SK-N-SH (cell line): ENCODE results near the gene PDE11A. TPM values are rescaled to one million over a fixed set of nuclear protein-coding genes. Genes with fewer than 3 reads are reported as not detected.

Source experiments
- CTCF ChIA-PET: fragments of 300-600, 350-600 bp; formaldehyde crosslinking; extraction: SDS; loops from one replicate; lab custom pipeline; 2021; lab: Yijun Ruan, JAX
- POLR2A ChIA-PET: fragments of 350-600 bp; sonication (Branson Sonifier 250); formaldehyde crosslinking; extraction: SDS; loops from one replicate; lab custom pipeline; 2020; ENCODE audit warnings: antibody characterized with exemption, inconsistent platforms; lab: Yijun Ruan, JAX
- DNase-seq: peaks from one replicate; pipeline ENCODE4 v3.0.0; 2012
- H2AFZ ChIP-seq: fragments of 200-600 bp; sonication (generic); 2 replicates; pipeline ENCODE4 v1.8.1; 2016; ENCODE audit warnings: antibody characterized with exemption, mild to moderate bottlenecking, low read depth
- H3F3A ChIP-seq: fragments of 200-600 bp; sonication (generic); replicated peaks from 2 replicates; pipeline ENCODE3; 2016; ENCODE audit warnings: antibody characterized with exemption, mild to moderate bottlenecking; ENCODE audit not compliant: insufficient read depth
- H3K27ac ChIP-seq, 2 experiments: fragments of 200-500 bp in 1 of 2; fragments of 200-600 bp in 1 of 2; sonication (Bioruptor generic) in 1 of 2; sonication (generic), shearing (Covaris generic) in 1 of 2; 2 replicates each; pipeline versions ENCODE4 v1.5.1 to v1.6.1; 2014 to 2016; ENCODE audit warnings: low read depth in 2 of 2, inconsistent platforms in 1 of 2, low read length in 1 of 2, mild to moderate bottlenecking in 1 of 2, mixed read lengths in 1 of 2
- H3K27me3 ChIP-seq: fragments of 200-600 bp; sonication (generic), shearing (Covaris generic); 2 replicates; pipeline ENCODE4 v1.6.1; 2016; ENCODE audit warnings: mixed run types; ENCODE audit not compliant: insufficient read depth
- H3K36me3 ChIP-seq, 2 experiments: fragments of 200-500 bp in 1 of 2; fragments of 200-600 bp in 1 of 2; sonication (Bioruptor generic) in 1 of 2; sonication (generic) in 1 of 2; replicated peaks in 1 of 2; 2 replicates each; pipeline versions ENCODE3 to v1.5.1; 2014 to 2016; ENCODE audit warnings: low read length in 1 of 2, mild to moderate bottlenecking in 1 of 2; ENCODE audit not compliant: insufficient read depth in 2 of 2, control insufficient read depth in 1 of 2
- H3K4me1 ChIP-seq, 2 experiments: fragments of 200-500 bp in 1 of 2; fragments of 200-600 bp in 1 of 2; sonication (Bioruptor generic) in 1 of 2; sonication (generic), shearing (Covaris generic) in 1 of 2; 2 replicates each; pipeline versions ENCODE4 v1.5.1 to v1.6.1; 2014 to 2016; ENCODE audit warnings: low read depth in 1 of 2, low read length in 1 of 2, mixed run types in 1 of 2; ENCODE audit not compliant: insufficient read depth in 2 of 2, control insufficient read depth in 1 of 2
- H3K4me2 ChIP-seq: fragments of 200-600 bp; sonication (generic), shearing (Covaris generic); 2 replicates; pipeline ENCODE4 v1.6.1; 2017; ENCODE audit warnings: mixed run types
- H3K4me3 ChIP-seq, 2 experiments: fragments of 200-500 bp in 1 of 2; fragments of 200-600 bp in 1 of 2; sonication (Bioruptor generic) in 1 of 2; sonication (generic), shearing (Covaris generic) in 1 of 2; 2 replicates each; pipeline versions ENCODE4 v1.5.1 to v1.8.1; 2014 to 2016; ENCODE audit warnings: low read depth in 2 of 2, inconsistent platforms in 1 of 2, low read length in 1 of 2, mild to moderate bottlenecking in 1 of 2, mixed read lengths in 1 of 2, moderate library complexity in 1 of 2
- H3K79me2 ChIP-seq: fragments of 200-600 bp; sonication (generic); 2 replicates; pipeline ENCODE4 v1.8.1; 2017; ENCODE audit warnings: mild to moderate bottlenecking; ENCODE audit not compliant: insufficient read depth
- H3K9ac ChIP-seq: fragments of 200-600 bp; sonication (generic); 2 replicates; pipeline ENCODE4 v1.6.1; 2017; ENCODE audit warnings: mixed run types
- H3K9me2 ChIP-seq: fragments of 200-600 bp; sonication (generic); 2 replicates; pipeline ENCODE4 v1.6.1; 2017; ENCODE audit warnings: mixed run types
- H3K9me3 ChIP-seq: fragments of 200-600 bp; sonication (generic); 2 replicates; pipeline ENCODE4 v1.6.1; 2017; ENCODE audit warnings: mixed run types, mild to moderate bottlenecking, moderate library complexity
- H4K20me1 ChIP-seq: fragments of 200-600 bp; sonication (generic); 2 replicates; pipeline ENCODE4 v1.6.1; 2017; ENCODE audit warnings: mild to moderate bottlenecking, mixed run types; ENCODE audit not compliant: insufficient read depth
- CHD2 ChIP-seq: fragments of 150-350 bp; IDR thresholded peaks from 2 replicates; pipeline ENCODE4 v1.6.1; 2018; ENCODE audit warnings: low read length; ENCODE audit not compliant: partially characterized antibody
- EP300 ChIP-seq, 2 experiments: IDR thresholded peaks; 2 replicates each; pipeline versions ENCODE4 v1.4.0 to v1.6.1; 2012; ENCODE audit warnings: borderline replicate concordance in 1 of 2, low read depth in 1 of 2, low read length in 1 of 2
- FOSL2 ChIP-seq: IDR thresholded peaks from 2 replicates; pipeline ENCODE4 v1.4.0; 2012; ENCODE audit warnings: low read depth, mild to moderate bottlenecking, moderate library complexity, borderline replicate concordance
- FOXJ3 ChIP-seq: sonication (generic); formaldehyde crosslinking; IDR thresholded peaks from 2 replicates; pipeline ENCODE4 v1.5.1; 2020; ENCODE audit warnings: mild to moderate bottlenecking, missing genetic modification reagents
- FOXM1 ChIP-seq: IDR thresholded peaks from 2 replicates; pipeline ENCODE4 v1.4.0; 2012; ENCODE audit warnings: low read depth, mild to moderate bottlenecking
- GATA2 ChIP-seq: sonication (generic); formaldehyde crosslinking; IDR thresholded peaks from 2 replicates; pipeline ENCODE4 v1.5.0; 2020; ENCODE audit warnings: mild to moderate bottlenecking, missing genetic modification reagents
- MAX ChIP-seq: IDR thresholded peaks from 2 replicates; pipeline ENCODE4 v1.4.0; 2012; ENCODE audit warnings: low read depth
- MEF2A ChIP-seq: IDR thresholded peaks from 2 replicates; pipeline ENCODE4 v1.4.0; 2012; ENCODE audit warnings: low read depth, borderline replicate concordance
- MXI1 ChIP-seq: IDR thresholded peaks from 2 replicates; pipeline ENCODE4 v1.6.1; 2012; ENCODE audit warnings: mild to moderate bottlenecking, low read depth, low read length, improper control_type of control experiment
- NRF1 ChIP-seq: IDR thresholded peaks from 2 replicates; pipeline ENCODE4 v1.6.1; 2012; ENCODE audit warnings: low read depth, mild to moderate bottlenecking, low read length
- POLR2AphosphoS5 ChIP-seq: IDR thresholded peaks from 2 replicates; pipeline ENCODE4 v1.6.1; 2012; ENCODE audit warnings: low read depth, low read length
- RCOR1 ChIP-seq: fragments of 150-350 bp; IDR thresholded peaks from 2 replicates; pipeline ENCODE4 v1.6.1; 2017; ENCODE audit warnings: antibody characterized with exemption, low read length
- SIN3A ChIP-seq: IDR thresholded peaks from 2 replicates; pipeline ENCODE4 v1.6.1; 2012; ENCODE audit warnings: low read depth, mild to moderate bottlenecking, low read length, moderate library complexity, borderline replicate concordance
- TAF1 ChIP-seq: IDR thresholded peaks from 2 replicates; pipeline ENCODE4 v1.6.1; 2012; ENCODE audit warnings: low read depth, mild to moderate bottlenecking, low read length, moderate library complexity, borderline replicate concordance
- TCF12 ChIP-seq: IDR thresholded peaks from 2 replicates; pipeline ENCODE4 v1.4.0; 2012
- TEAD4 ChIP-seq: IDR thresholded peaks from 2 replicates; pipeline ENCODE4 v1.4.0; 2012; ENCODE audit warnings: mild to moderate bottlenecking, borderline replicate concordance; ENCODE audit not compliant: insufficient read depth
- USF1 ChIP-seq: IDR thresholded peaks from 2 replicates; pipeline ENCODE4 v1.4.0; 2012; ENCODE audit warnings: low read depth, borderline replicate concordance
- YY1 ChIP-seq: IDR thresholded peaks from 2 replicates; pipeline ENCODE4 v1.4.0; 2012; ENCODE audit warnings: low read depth, mild to moderate bottlenecking
- WGBS: methylation state at CpG from one replicate; pipeline ENCODE4 v1.1.6; 2017; ENCODE audit warnings: low lambda C conversion rate; 5-methylcytosine and 5-hydroxymethylcytosine counted together
- polyA plus RNA-seq, 3 experiments: library from polyadenylated mRNA; depleted of rRNA; stranded (reverse); fragments of >200 nt; gene quantifications; 2 replicates each; pipeline ENCODE4 v1.2.3, GENCODE V29; 2012
- TF ChIP-seq, protein P1 (sequence below): fragments of 150-350 bp; IDR thresholded peaks from 2 replicates; pipeline ENCODE4 v1.6.1; 2016; ENCODE audit warnings: mild to moderate bottlenecking, low read depth, low read length
- TF ChIP-seq, protein P2 (sequence below): IDR thresholded peaks from 2 replicates; pipeline ENCODE4 v1.6.1; 2012; ENCODE audit warnings: mild to moderate bottlenecking, low read depth, low read length, moderate library complexity
- TF ChIP-seq, protein P3 (sequence below): IDR thresholded peaks from 2 replicates; pipeline ENCODE4; 2012
- TF ChIP-seq, protein P4 (sequence below): fragments of 150-350 bp; IDR thresholded peaks from 2 replicates; pipeline ENCODE4 v1.6.1; 2017; ENCODE audit warnings: antibody characterized with exemption, low read length, low read depth, borderline replicate concordance

Gene PDE11A
- polyA plus RNA-seq, 1 of the 3 experiments (the other 2 are of a cell fraction): 0.10 TPM

DNA sequence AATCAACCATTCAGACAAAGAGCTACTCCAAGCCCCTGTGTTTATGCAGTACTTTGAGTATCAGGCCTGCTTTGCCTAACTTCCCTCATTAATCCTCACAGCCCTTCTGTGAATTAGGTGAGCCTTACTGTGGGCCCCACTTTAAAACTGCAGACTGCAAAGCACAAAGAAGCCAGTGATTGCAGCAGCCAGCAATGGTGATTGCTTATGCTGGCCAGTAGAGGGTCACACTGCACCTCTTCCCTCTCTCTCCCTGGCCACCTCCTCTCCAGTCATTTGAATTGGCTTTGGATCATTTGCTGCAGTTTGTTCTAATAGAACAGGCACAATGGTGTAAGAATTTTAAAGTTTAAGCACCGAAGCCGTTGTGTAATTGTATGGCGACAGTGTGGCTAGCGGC lies 450.1 kb downstream of the PDE11A start (continued):
- TF ChIP-seq, protein P1, sequence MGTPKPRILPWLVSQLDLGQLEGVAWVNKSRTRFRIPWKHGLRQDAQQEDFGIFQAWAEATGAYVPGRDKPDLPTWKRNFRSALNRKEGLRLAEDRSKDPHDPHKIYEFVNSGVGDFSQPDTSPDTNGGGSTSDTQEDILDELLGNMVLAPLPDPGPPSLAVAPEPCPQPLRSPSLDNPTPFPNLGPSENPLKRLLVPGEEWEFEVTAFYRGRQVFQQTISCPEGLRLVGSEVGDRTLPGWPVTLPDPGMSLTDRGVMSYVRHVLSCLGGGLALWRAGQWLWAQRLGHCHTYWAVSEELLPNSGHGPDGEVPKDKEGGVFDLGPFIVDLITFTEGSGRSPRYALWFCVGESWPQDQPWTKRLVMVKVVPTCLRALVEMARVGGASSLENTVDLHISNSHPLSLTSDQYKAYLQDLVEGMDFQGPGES: no peak
- TF ChIP-seq YY1 (no peak), GATA2 (CRISPR knock-in tag) (no peak), RCOR1 (no peak), SIN3A (no peak), TEAD4 (no peak), USF1 (no peak)

- Histone ChIP-seq H3K9me2 (no peaks in the 10 kb centered on the region), H3F3A (no peaks in the 10 kb centered on the region), H3K27me3 (no peaks in the 10 kb centered on the region), H3K27ac (no peak overlapping the region), H2AFZ (no peak overlapping the region), H3K4me2 (no peak overlapping the region), H3K36me3 (no peaks in the 10 kb centered on the region), H3K79me2 (no peaks in the 10 kb centered on the region), H4K20me1 (no peaks in the 10 kb centered on the region), H3K4me3 (no peak overlapping the region), H3K9me3 (no peaks in the 10 kb centered on the region), H3K9ac (no peak overlapping the region), H3K4me1 (peaks cover 0 to 9% of the 10 kb centered on the region in 2 experiments; a peak in 2 of 4 replicates)
- ChIA-PET POLR2A (no interaction called here), CTCF (interaction anchor here (0.8 kb wide), 1 partner anchor 143 kb away, joined by 3 read pairs; no protein-coding TSS in a partner anchor)
- TF ChIP-seq EP300 (IDR thresholded peaks at IDR 0.05; ENCODE audit: borderline replicate concordance in 1 of 2, low read depth in 1 of 2, low read length in 1 of 2) (no peak), NRF1 (no peak), CHD2 (no peak), TAF1 (no peak), SIN3A (no peak), TCF12 (no peak), FOXM1 (no peak), FOSL2 (no peak), MAX (no peak), POLR2AphosphoS5 (no peak), MEF2A (no peak), USF1 (no peak), MXI1 (no peak), FOXJ3 (CRISPR knock-in tag) (no peak)
- TF ChIP-seq, protein P2, sequence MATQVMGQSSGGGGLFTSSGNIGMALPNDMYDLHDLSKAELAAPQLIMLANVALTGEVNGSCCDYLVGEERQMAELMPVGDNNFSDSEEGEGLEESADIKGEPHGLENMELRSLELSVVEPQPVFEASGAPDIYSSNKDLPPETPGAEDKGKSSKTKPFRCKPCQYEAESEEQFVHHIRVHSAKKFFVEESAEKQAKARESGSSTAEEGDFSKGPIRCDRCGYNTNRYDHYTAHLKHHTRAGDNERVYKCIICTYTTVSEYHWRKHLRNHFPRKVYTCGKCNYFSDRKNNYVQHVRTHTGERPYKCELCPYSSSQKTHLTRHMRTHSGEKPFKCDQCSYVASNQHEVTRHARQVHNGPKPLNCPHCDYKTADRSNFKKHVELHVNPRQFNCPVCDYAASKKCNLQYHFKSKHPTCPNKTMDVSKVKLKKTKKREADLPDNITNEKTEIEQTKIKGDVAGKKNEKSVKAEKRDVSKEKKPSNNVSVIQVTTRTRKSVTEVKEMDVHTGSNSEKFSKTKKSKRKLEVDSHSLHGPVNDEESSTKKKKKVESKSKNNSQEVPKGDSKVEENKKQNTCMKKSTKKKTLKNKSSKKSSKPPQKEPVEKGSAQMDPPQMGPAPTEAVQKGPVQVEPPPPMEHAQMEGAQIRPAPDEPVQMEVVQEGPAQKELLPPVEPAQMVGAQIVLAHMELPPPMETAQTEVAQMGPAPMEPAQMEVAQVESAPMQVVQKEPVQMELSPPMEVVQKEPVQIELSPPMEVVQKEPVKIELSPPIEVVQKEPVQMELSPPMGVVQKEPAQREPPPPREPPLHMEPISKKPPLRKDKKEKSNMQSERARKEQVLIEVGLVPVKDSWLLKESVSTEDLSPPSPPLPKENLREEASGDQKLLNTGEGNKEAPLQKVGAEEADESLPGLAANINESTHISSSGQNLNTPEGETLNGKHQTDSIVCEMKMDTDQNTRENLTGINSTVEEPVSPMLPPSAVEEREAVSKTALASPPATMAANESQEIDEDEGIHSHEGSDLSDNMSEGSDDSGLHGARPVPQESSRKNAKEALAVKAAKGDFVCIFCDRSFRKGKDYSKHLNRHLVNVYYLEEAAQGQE: no peak
- TF ChIP-seq, protein P3, sequence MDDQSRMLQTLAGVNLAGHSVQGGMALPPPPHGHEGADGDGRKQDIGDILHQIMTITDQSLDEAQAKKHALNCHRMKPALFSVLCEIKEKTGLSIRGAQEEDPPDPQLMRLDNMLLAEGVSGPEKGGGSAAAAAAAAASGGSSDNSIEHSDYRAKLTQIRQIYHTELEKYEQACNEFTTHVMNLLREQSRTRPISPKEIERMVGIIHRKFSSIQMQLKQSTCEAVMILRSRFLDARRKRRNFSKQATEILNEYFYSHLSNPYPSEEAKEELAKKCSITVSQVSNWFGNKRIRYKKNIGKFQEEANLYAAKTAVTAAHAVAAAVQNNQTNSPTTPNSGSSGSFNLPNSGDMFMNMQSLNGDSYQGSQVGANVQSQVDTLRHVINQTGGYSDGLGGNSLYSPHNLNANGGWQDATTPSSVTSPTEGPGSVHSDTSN: no peak
- TF ChIP-seq, protein P4, sequence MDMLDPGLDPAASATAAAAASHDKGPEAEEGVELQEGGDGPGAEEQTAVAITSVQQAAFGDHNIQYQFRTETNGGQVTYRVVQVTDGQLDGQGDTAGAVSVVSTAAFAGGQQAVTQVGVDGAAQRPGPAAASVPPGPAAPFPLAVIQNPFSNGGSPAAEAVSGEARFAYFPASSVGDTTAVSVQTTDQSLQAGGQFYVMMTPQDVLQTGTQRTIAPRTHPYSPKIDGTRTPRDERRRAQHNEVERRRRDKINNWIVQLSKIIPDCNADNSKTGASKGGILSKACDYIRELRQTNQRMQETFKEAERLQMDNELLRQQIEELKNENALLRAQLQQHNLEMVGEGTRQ: no peak
- 92% methylated on average over 2 of the region's 2 CpGs for WGBS
- DNase-seq: no peak
Observed at GRCh38 chr2:177619986-177620385, 452.6 kb downstream of the PDE11A start.
